Measurements from ENCODE around the gene ZFAND3.
"Not testable (repeated sequence)": the region's sequence is repeated elsewhere in the genome, so short reads cannot be mapped to it uniquely, and the experiment has no call there.

ZFAND3 gene

GRCh38 chr6:37940074-37940847, 120.7 kb downstream of the ZFAND3 start:
- DNase-seq, result no peak

GRCh38 chr6:37941871-37942270, 122.3 kb downstream of the ZFAND3 start:
- DNase-seq, result no peak

- DNase-seq, result no peak
Measured at GRCh38 chr6:37942606-37943376, 123.3 kb downstream of the ZFAND3 start.

GRCh38 chr6:37943436-37944058, 124.0 kb downstream of the ZFAND3 start:
- DNase-seq, result no peak

GRCh38 chr6:37946057-37946456, 126.5 kb downstream of the ZFAND3 start:
- no peak for DNase-seq

- no peak for DNase-seq
Measured at GRCh38 chr6:37947468-37947867, 127.9 kb downstream of the ZFAND3 start.

- not testable (repeated sequence) for DNase-seq
Measured at GRCh38 chr6:37948584-37948983, 129.1 kb downstream of the ZFAND3 start.

GRCh38 chr6:37952027-37952426, 132.5 kb downstream of the ZFAND3 start:
- no peak for DNase-seq

- no peak for DNase-seq
Measured at GRCh38 chr6:37954791-37955190, 135.3 kb downstream of the ZFAND3 start.

GRCh38 chr6:37956711-37957275, 137.3 kb downstream of the ZFAND3 start:
- DNase-seq, result no peak

GRCh38 chr6:37959061-37959460, 139.5 kb downstream of the ZFAND3 start:
- DNase-seq, result no peak

- DNase-seq, result no peak
Measured at GRCh38 chr6:37960139-37960935, 140.8 kb downstream of the ZFAND3 start.

- not testable (repeated sequence) for DNase-seq
Measured at GRCh38 chr6:37962481-37963080, 143.1 kb downstream of the ZFAND3 start.

GRCh38 chr6:37965964-37966676, 146.6 kb downstream of the ZFAND3 start:
- DNase-seq, result no peak

GRCh38 chr6:37966801-37967200, 147.3 kb downstream of the ZFAND3 start:
- DNase-seq, result no peak

- no peak for DNase-seq
Measured at GRCh38 chr6:37967651-37968050, 148.1 kb downstream of the ZFAND3 start.

GRCh38 chr6:37971266-37971665, 151.7 kb downstream of the ZFAND3 start:
- DNase-seq, result no peak

- no peak for DNase-seq
Measured at GRCh38 chr6:37971711-37972390, 152.3 kb downstream of the ZFAND3 start.

GRCh38 chr6:37972994-37973757, 153.6 kb downstream of the ZFAND3 start:
- no peak for DNase-seq

GRCh38 chr6:37974381-37974780, 154.9 kb downstream of the ZFAND3 start:
- DNase-seq, result no peak

All from NCI-H1092 (cell line).